HepG2 (cell line): ENCODE measurements around the gene EPS8. TPM values are rescaled to one million over a fixed set of nuclear protein-coding genes. Genes with fewer than 3 reads are reported as not detected.

Source experiments
- DPF2 ChIP-seq: sonication (generic); formaldehyde crosslinking; IDR thresholded peaks from 2 replicates; pipeline ENCODE4 v1.4.0; 2020; ENCODE audit warnings: mild to moderate bottlenecking, low read depth, missing genetic modification reagents, borderline replicate concordance
- ELF1 ChIP-seq: sonication (generic); formaldehyde crosslinking; IDR thresholded peaks from 2 replicates; pipeline ENCODE4 v1.4.0; 2020; ENCODE audit warnings: missing genetic modification reagents
- FOXJ3 ChIP-seq: sonication (generic); formaldehyde crosslinking; IDR thresholded peaks from 2 replicates; pipeline ENCODE4 v1.4.0; 2020; ENCODE audit warnings: missing genetic modification reagents, mild to moderate bottlenecking, borderline replicate concordance
- MED1 ChIP-seq: sonication (generic); formaldehyde crosslinking; IDR thresholded peaks from 2 replicates; pipeline ENCODE4 v1.4.0; 2020; ENCODE audit warnings: missing genetic modification reagents
- NFE2L2 ChIP-seq: fragments of 150-350 bp; IDR thresholded peaks from 2 replicates; pipeline ENCODE4 v1.6.1; 2014; ENCODE audit warnings: low read length
- PPARG ChIP-seq: conservative IDR thresholded peaks from 2 replicates; pipeline ENCODE4 v1.6.1; 2016; ENCODE audit warnings: missing biosample characterization, missing genetic modification reagents
- REST ChIP-seq, 2 experiments: IDR thresholded peaks; 2 replicates each; pipeline ENCODE4 v1.6.1; 2011 to 2012; ENCODE audit warnings: low read length in 2 of 2, borderline replicate concordance in 1 of 2, low read depth in 1 of 2, mild to moderate bottlenecking in 1 of 2, moderate library complexity in 1 of 2
- ZNF12 ChIP-seq: sonication (generic); formaldehyde crosslinking; IDR thresholded peaks from 2 replicates; pipeline ENCODE4 v1.5.0; 2020; ENCODE audit warnings: missing genetic modification reagents
- ZNF441 ChIP-seq: sonication (generic); formaldehyde crosslinking; IDR thresholded peaks from 2 replicates; pipeline ENCODE4 v1.7.0; 2021; ENCODE audit warnings: missing genetic modification reagents, borderline replicate concordance
- ZNF512 ChIP-seq: sonication (generic); formaldehyde crosslinking; IDR thresholded peaks from 2 replicates; pipeline ENCODE4 v1.4.0; 2020; ENCODE audit warnings: mild to moderate bottlenecking, missing genetic modification reagents
- polyA plus RNA-seq, 8 experiments: library from polyadenylated mRNA; depleted of rRNA in 3 of 8; stranded (reverse) in 7 of 8; unstranded in 1 of 8; fragments of >200 nt; fragmentation: Illumina TruSeq in 4 of 8; extraction: Trizol in 4 of 8; gene quantifications; 2 replicates each; pipeline versions ENCODE4 v1.2.1 to v1.2.3, GENCODE V29; 2011 to 2016; ENCODE audit warnings: low read depth in 4 of 8, missing spikeins in 1 of 8, mixed read lengths in 1 of 8; ENCODE audit not compliant: insufficient read depth in 1 of 8
- total RNA-seq, 5 experiments: library from RNA; depleted of rRNA; stranded (reverse); fragments of >200 nt; fragmentation: Illumina TruSeq; extraction: Trizol; gene quantifications; 2 replicates each; pipeline ENCODE4 v1.2.3, GENCODE V29; 2016; ENCODE audit warnings: low read depth in 1 of 5
- TF ChIP-seq, protein P1 (sequence below), 2 experiments: sonication (generic) in 1 of 2; formaldehyde crosslinking in 1 of 2; IDR thresholded peaks; 2 replicates each; pipeline versions ENCODE4 v1.6.1 to v1.9.0; 2014 to 2022; ENCODE audit warnings: antibody characterized with exemption in 1 of 2, borderline replicate concordance in 1 of 2, inconsistent platforms in 1 of 2, low read depth in 1 of 2, missing genetic modification reagents in 1 of 2
- TF ChIP-seq, protein P2 (sequence below): IDR thresholded peaks from 2 replicates; pipeline ENCODE4 v1.6.1; 2012; ENCODE audit warnings: inconsistent platforms
- TF ChIP-seq, protein P3 (sequence below): sonication (generic); formaldehyde crosslinking; IDR thresholded peaks from 2 replicates; pipeline ENCODE4 v1.5.0; 2020; ENCODE audit warnings: mild to moderate bottlenecking, missing genetic modification reagents

The EPS8 gene
- total and polyA plus RNA-seq, 2 of the 13 experiments (the other 11 are each of a cell fraction or from before 2014, with no cell fraction given): 37.1 to 43.4 TPM

- TF ChIP-seq, protein P1, sequence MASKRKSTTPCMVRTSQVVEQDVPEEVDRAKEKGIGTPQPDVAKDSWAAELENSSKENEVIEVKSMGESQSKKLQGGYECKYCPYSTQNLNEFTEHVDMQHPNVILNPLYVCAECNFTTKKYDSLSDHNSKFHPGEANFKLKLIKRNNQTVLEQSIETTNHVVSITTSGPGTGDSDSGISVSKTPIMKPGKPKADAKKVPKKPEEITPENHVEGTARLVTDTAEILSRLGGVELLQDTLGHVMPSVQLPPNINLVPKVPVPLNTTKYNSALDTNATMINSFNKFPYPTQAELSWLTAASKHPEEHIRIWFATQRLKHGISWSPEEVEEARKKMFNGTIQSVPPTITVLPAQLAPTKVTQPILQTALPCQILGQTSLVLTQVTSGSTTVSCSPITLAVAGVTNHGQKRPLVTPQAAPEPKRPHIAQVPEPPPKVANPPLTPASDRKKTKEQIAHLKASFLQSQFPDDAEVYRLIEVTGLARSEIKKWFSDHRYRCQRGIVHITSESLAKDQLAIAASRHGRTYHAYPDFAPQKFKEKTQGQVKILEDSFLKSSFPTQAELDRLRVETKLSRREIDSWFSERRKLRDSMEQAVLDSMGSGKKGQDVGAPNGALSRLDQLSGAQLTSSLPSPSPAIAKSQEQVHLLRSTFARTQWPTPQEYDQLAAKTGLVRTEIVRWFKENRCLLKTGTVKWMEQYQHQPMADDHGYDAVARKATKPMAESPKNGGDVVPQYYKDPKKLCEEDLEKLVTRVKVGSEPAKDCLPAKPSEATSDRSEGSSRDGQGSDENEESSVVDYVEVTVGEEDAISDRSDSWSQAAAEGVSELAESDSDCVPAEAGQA (IDR thresholded peaks at IDR 0.05; ENCODE audit: low read depth): 0 out of 2 replicates have a peak, but pooled peaks have one; percentile 25
- TF ChIP-seq, protein P1 (CRISPR knock-in tag; IDR thresholded peaks at IDR 0.05; ENCODE audit: borderline replicate concordance): no peak; the same call in 1 of the 2 replicates
- no peak for TF ChIP-seq ZNF512
- TF ChIP-seq DPF2 (CRISPR knock-in tag): 0 out of 2 replicates have a peak, but pooled peaks have one; percentile 28
- TF ChIP-seq NFE2L2: no peak
- no peak for TF ChIP-seq ZNF441 (CRISPR knock-in tag)
- peak; percentile 72; the same call in 1 of the 2 replicates for TF ChIP-seq FOXJ3
- TF ChIP-seq ZNF12: peak; percentile 63; the same call in 1 of the 2 replicates
- TF ChIP-seq MED1 (CRISPR knock-in tag): peak; percentile 61
- TF ChIP-seq, protein P2, sequence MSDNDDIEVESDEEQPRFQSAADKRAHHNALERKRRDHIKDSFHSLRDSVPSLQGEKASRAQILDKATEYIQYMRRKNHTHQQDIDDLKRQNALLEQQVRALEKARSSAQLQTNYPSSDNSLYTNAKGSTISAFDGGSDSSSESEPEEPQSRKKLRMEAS: no peak
- peak; percentile 78 for TF ChIP-seq PPARG (CRISPR knock-in tag)
- TF ChIP-seq, protein P3, sequence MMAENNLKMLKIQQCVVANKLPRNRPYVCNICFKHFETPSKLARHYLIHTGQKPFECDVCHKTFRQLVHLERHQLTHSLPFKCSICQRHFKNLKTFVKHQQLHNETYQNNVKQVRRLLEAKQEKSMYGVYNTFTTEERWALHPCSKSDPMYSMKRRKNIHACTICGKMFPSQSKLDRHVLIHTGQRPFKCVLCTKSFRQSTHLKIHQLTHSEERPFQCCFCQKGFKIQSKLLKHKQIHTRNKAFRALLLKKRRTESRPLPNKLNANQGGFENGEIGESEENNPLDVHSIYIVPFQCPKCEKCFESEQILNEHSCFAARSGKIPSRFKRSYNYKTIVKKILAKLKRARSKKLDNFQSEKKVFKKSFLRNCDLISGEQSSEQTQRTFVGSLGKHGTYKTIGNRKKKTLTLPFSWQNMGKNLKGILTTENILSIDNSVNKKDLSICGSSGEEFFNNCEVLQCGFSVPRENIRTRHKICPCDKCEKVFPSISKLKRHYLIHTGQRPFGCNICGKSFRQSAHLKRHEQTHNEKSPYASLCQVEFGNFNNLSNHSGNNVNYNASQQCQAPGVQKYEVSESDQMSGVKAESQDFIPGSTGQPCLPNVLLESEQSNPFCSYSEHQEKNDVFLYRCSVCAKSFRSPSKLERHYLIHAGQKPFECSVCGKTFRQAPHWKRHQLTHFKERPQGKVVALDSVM (CRISPR knock-in tag): peak; percentile 30; the same call in 1 of the 2 replicates
- TF ChIP-seq ELF1 (CRISPR knock-in tag): peak; percentile 35; the same call in 1 of the 2 replicates
- peak in 1 of 2 experiments; percentile 28; a peak in 1 of 4 replicates for TF ChIP-seq REST (IDR thresholded peaks at IDR 0.05; ENCODE audit: borderline replicate concordance in 1 of 2, low read depth in 1 of 2, low read length in 2 of 2)
Measured at GRCh38 chr12:15712823-15713660, 76.1 kb downstream of the EPS8 start (continued).
